WTC11 (cell line): ENCODE results near the gene NAV3. TPM values are rescaled to one million over a fixed set of nuclear protein-coding genes. Genes with fewer than 3 reads are reported as not detected.

Experiments used
- ATAC-seq: fragments of 200-7000 bp; cut with Tn5 transposase; 2 replicates; pipeline ENCODE4 v1.10.0; 2021; ENCODE audit warnings: mild to moderate bottlenecking, moderate library complexity
- CTCF ChIA-PET: fragments of 300-600 bp; sonication (Branson Sonifier 250); formaldehyde crosslinking; loops from one replicate; lab custom pipeline; 2021; ENCODE audit warnings: antibody characterized with exemption; lab: Charles Lee
- POLR2A ChIA-PET: fragments of 350-600 bp; sonication (Branson Sonifier 250); formaldehyde crosslinking; loops from one replicate; lab custom pipeline; 2021; ENCODE audit warnings: antibody characterized with exemption; lab: Charles Lee
- DNase-seq: peaks from one replicate; pipeline ENCODE4 v3.0.0; 2021; ENCODE audit warnings: low spot score
- H3K27ac Mint-ChIP-seq: 2 replicates; pipeline ENCODE4 v1.8.0; 2021; ENCODE audit warnings: mixed read lengths
- H3K27me3 Mint-ChIP-seq: 2 replicates; pipeline ENCODE4 v1.8.0; 2021; ENCODE audit warnings: low read depth, mild to moderate bottlenecking, moderate library complexity, mixed read lengths
- H3K36me3 Mint-ChIP-seq: 2 replicates; pipeline ENCODE4 v1.8.0; 2021; ENCODE audit warnings: mixed read lengths
- H3K4me1 Mint-ChIP-seq: 2 replicates; pipeline ENCODE4 v1.8.0; 2022; ENCODE audit warnings: mixed read lengths
- H3K4me3 Mint-ChIP-seq: 2 replicates; pipeline ENCODE4 v1.8.0; 2021; ENCODE audit warnings: mild to moderate bottlenecking, moderate library complexity, mixed read lengths
- H3K9me3 Mint-ChIP-seq: 2 replicates; pipeline ENCODE4 v1.8.0; 2021; ENCODE audit warnings: mixed read lengths
- AR ChIP-seq: fragments of 250-450 bp; sonication (Bioruptor Pico); IDR thresholded peaks from 2 replicates; pipeline ENCODE4 v1.9.0; 2021; ENCODE audit warnings: mild to moderate bottlenecking
- ATF1 ChIP-seq: sonication (generic); formaldehyde crosslinking; IDR thresholded peaks from 2 replicates; pipeline ENCODE4 v1.8.1; 2023; ENCODE audit warnings: mild to moderate bottlenecking, moderate library complexity, missing genetic modification reagents
- EMX1 ChIP-seq: fragments of 250-450 bp; sonication (Bioruptor Pico); IDR thresholded peaks from 2 replicates; pipeline ENCODE4 v1.8.0; 2021; ENCODE audit warnings: mild to moderate bottlenecking
- GRHL2 ChIP-seq: fragments of 250-450 bp; sonication (Bioruptor Pico); IDR thresholded peaks from 2 replicates; pipeline ENCODE4 v1.8.0; 2022; ENCODE audit warnings: mild to moderate bottlenecking, moderate library complexity; ENCODE audit not compliant: insufficient replicate concordance, severe bottlenecking
- HMGA2 ChIP-seq: fragments of 250-450 bp; sonication (Bioruptor Pico); IDR thresholded peaks from 2 replicates; pipeline ENCODE4 v1.4.0; 2021; ENCODE audit warnings: mild to moderate bottlenecking, moderate library complexity
- JAZF1 ChIP-seq: fragments of 250-450 bp; sonication (Bioruptor Pico); IDR thresholded peaks from 2 replicates; pipeline ENCODE4 v1.9.0; 2021; ENCODE audit warnings: moderate library complexity, mild to moderate bottlenecking, inconsistent platforms
- MXD4 ChIP-seq: fragments of 250-450 bp; sonication (Bioruptor Pico); IDR thresholded peaks from 2 replicates; pipeline ENCODE4 v1.8.0; 2021; ENCODE audit warnings: mild to moderate bottlenecking, moderate library complexity, borderline replicate concordance
- RORB ChIP-seq: fragments of 250-450 bp; sonication (Bioruptor Pico); IDR thresholded peaks from 2 replicates; pipeline ENCODE4 v1.9.0; 2021; ENCODE audit warnings: mild to moderate bottlenecking
- SMAD3 ChIP-seq: sonication (generic); formaldehyde crosslinking; IDR thresholded peaks from 2 replicates; pipeline ENCODE4 v1.8.0; 2022; ENCODE audit warnings: missing genetic modification reagents, mild to moderate bottlenecking, borderline replicate concordance
- ZNF121 ChIP-seq: sonication (generic); formaldehyde crosslinking; IDR thresholded peaks from 2 replicates; pipeline ENCODE4 v1.8.0; 2023; ENCODE audit warnings: missing genetic modification reagents
- ZNF263 ChIP-seq: sonication (generic); formaldehyde crosslinking; IDR thresholded peaks from 2 replicates; pipeline ENCODE4 v1.8.1; 2022; ENCODE audit warnings: low read depth, mild to moderate bottlenecking, moderate library complexity, missing genetic modification reagents
- ZNF423 ChIP-seq: fragments of 250-450 bp; sonication (Bioruptor Pico); IDR thresholded peaks from 2 replicates; pipeline ENCODE4 v2.1.2; 2022; ENCODE audit warnings: mild to moderate bottlenecking, moderate library complexity
- ZNF425 ChIP-seq: fragments of 250-450 bp; sonication (Bioruptor Pico); conservative IDR thresholded peaks from 2 replicates; pipeline ENCODE4 v1.9.0; 2021; ENCODE audit warnings: mild to moderate bottlenecking
- total RNA-seq: library from RNA; stranded (reverse); gene quantifications from 3 replicates; pipeline ENCODE4 v1.2.3, GENCODE V29; 2021
- TF ChIP-seq, protein P1 (sequence below): sonication (generic); formaldehyde crosslinking; IDR thresholded peaks from 2 replicates; pipeline ENCODE4 v1.8.0; 2023; ENCODE audit warnings: mild to moderate bottlenecking, missing genetic modification reagents
- TF ChIP-seq, protein P2 (sequence below): sonication (generic); formaldehyde crosslinking; IDR thresholded peaks from 2 replicates; pipeline ENCODE4 v1.8.0; 2022; ENCODE audit warnings: mild to moderate bottlenecking, missing genetic modification reagents

The NAV3 gene
- total RNA-seq, 1 experiment from 2014 or later, result 3.3 TPM

- Mint-ChIP-seq H3K4me1 (no peaks in the 10 kb centered on the region), H3K27ac (no peak overlapping the region), H3K36me3 (no peaks in the 10 kb centered on the region), H3K27me3 (no peaks in the 10 kb centered on the region), H3K9me3 (no peaks in the 10 kb centered on the region), H3K4me3 (no peak overlapping the region)
- ATAC-seq (no peak), DNase-seq (no peak)
- POLR2A ChIA-PET, result no interaction called here
- CTCF ChIA-PET, result interaction anchor here (0.8 to 1.8 kb wide), 2 partner anchors 120 to 183 kb away, joined by 3 to 4 read pairs; no protein-coding TSS in a partner anchor
- TF ChIP-seq, protein P1, sequence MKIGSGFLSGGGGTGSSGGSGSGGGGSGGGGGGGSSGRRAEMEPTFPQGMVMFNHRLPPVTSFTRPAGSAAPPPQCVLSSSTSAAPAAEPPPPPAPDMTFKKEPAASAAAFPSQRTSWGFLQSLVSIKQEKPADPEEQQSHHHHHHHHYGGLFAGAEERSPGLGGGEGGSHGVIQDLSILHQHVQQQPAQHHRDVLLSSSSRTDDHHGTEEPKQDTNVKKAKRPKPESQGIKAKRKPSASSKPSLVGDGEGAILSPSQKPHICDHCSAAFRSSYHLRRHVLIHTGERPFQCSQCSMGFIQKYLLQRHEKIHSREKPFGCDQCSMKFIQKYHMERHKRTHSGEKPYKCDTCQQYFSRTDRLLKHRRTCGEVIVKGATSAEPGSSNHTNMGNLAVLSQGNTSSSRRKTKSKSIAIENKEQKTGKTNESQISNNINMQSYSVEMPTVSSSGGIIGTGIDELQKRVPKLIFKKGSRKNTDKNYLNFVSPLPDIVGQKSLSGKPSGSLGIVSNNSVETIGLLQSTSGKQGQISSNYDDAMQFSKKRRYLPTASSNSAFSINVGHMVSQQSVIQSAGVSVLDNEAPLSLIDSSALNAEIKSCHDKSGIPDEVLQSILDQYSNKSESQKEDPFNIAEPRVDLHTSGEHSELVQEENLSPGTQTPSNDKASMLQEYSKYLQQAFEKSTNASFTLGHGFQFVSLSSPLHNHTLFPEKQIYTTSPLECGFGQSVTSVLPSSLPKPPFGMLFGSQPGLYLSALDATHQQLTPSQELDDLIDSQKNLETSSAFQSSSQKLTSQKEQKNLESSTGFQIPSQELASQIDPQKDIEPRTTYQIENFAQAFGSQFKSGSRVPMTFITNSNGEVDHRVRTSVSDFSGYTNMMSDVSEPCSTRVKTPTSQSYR, result no peak
Observed at GRCh38 chr12:77998236-77998786, 167.6 kb downstream of the NAV3 start.

DNA sequence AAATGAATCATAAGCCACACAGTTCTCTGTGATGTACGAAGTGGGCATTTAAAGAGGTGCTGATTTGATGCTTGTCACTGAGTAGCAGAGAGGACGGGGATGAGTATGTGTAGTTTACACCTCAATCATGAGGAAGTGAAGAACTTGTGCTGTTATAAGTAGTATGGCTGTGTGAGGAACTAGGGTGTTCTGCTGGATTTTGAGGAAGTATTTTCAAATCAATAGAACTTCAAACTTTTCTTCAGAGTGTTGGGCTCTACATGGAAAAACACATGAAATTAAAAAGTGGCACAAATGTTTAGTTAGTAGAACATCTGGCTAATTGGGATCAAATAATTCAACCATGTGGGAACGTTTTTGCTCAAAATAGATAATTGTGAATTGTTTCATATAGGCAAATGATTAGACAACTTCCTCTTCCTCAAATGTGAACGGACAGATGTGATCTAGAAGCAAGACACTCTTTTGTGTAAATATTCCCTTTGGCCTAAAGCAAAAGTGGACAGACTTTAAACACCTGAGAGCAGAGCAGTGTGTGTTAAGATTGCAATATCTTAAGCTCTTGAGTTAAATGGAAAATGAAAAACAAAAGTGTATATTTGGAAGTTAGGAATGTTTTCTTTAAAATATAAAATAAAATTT, 168.5 kb downstream of the NAV3 start:
- TF ChIP-seq, protein P2, sequence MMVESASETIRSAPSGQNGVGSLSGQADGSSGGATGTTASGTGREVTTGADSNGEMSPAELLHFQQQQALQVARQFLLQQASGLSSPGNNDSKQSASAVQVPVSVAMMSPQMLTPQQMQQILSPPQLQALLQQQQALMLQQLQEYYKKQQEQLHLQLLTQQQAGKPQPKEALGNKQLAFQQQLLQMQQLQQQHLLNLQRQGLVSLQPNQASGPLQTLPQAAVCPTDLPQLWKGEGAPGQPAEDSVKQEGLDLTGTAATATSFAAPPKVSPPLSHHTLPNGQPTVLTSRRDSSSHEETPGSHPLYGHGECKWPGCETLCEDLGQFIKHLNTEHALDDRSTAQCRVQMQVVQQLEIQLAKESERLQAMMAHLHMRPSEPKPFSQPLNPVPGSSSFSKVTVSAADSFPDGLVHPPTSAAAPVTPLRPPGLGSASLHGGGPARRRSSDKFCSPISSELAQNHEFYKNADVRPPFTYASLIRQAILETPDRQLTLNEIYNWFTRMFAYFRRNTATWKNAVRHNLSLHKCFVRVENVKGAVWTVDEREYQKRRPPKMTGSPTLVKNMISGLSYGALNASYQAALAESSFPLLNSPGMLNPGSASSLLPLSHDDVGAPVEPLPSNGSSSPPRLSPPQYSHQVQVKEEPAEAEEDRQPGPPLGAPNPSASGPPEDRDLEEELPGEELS (CRISPR knock-in tag), result no peak
- no peak for TF ChIP-seq SMAD3 (CRISPR knock-in tag)
- TF ChIP-seq MXD4 (CRISPR knock-in tag), result no peak
- TF ChIP-seq GRHL2 (CRISPR knock-in tag), result no peak
- no peak for TF ChIP-seq ZNF425 (CRISPR knock-in tag)
- no peak for TF ChIP-seq ATF1 (CRISPR knock-in tag)
- TF ChIP-seq ZNF263 (CRISPR knock-in tag), result no peak
- no peak for TF ChIP-seq ZNF423 (CRISPR knock-in tag)
- no peak for TF ChIP-seq JAZF1 (CRISPR knock-in tag)
- TF ChIP-seq AR (CRISPR knock-in tag), result no peak
- TF ChIP-seq RORB (CRISPR knock-in tag), result no peak
- no peak for TF ChIP-seq ZNF121 (CRISPR knock-in tag)
- TF ChIP-seq EMX1 (CRISPR knock-in tag), result no peak
- TF ChIP-seq HMGA2 (CRISPR knock-in tag), result no peak
- Mint-ChIP-seq H3K36me3 (no peaks in the 10 kb centered on the region), H3K4me3 (no peak overlapping the region), H3K27me3 (no peaks in the 10 kb centered on the region), H3K4me1 (no peaks in the 10 kb centered on the region), H3K9me3 (no peaks in the 10 kb centered on the region), H3K27ac (no peak overlapping the region)
- ATAC-seq, result no peak
- ChIA-PET POLR2A (no interaction called here), CTCF (no interaction called here)
- DNase-seq, result no peak
